HG02885 (cell line): ENCODE measurements around the gene SLC15A3.
A peak's percentile ranks its signal among the peaks of the same experiment; 100 is the strongest.
"Not testable (repeated sequence)": the region's sequence is repeated elsewhere in the genome, so short reads cannot be mapped to it uniquely, and the experiment has no call there.

Source experiments
- ATAC-seq: cut with Tn5 transposase; IDR thresholded peaks from one replicate; pipeline ENCODE4 v1.9.1; 2021; ENCODE audit warnings: mild to moderate bottlenecking; ENCODE audit not compliant: unreplicated experiment, poor library complexity

The SLC15A3 gene

DNA sequence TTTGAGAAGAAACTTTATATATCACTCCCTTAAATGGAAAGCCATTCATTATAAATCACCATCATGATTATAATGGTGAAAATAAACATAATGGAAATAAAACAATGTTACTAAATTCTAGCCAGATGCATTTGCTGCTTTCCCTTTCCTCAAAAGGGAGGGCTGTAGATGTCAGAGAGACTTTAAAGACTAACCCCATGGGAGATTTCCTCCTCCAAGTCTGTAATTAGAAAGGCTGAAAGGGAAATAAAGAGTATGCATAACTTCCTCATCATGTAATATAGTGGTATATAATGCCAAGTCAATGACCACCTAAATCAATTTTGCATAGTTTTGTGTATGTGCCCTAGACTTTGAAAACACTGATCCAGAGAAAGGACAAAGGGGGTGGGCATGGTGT lies 25.9 kb upstream of the SLC15A3 start:
- no peak for ATAC-seq

DNA sequence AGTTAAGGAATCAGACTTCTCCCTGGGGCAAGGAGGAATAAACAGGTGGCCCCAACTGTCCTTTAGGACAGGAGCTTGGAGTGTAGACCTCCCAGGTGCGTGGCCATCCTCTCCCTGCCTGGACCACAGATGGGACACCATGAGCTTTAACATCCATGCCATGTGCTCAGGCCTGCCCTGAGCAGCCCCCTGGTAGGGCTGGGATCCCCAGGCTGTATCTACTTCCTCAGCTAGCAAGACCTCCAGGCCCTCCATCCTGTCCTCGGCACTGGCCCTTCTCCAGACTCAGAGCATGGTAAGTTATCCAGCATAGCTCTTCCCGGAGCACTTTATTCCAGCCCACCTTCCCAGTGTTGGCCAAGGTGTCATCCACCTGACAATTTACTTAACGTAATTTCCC lies 25.2 kb upstream of the SLC15A3 start:
- no peak for ATAC-seq

DNA sequence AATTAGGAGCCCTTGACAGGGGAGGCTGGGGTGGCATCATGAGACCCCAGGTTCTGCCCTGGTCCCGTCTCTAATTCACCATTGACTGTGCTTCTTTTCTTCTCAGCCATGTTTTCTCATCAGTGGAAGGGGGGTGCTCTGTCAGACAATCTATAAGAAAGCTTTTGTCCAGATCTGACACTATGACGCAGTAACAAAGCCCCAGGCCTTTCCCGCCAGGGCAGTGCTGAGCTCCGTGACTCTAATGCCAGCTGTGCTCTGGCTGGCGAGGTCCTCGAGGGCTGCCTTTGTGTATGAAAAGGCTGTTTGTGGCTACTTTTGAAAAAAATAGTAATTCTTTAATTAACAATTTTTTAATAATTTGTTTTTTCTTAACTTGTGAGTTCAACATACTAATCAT lies 22.8 kb upstream of the SLC15A3 start:
- no peak for ATAC-seq

DNA sequence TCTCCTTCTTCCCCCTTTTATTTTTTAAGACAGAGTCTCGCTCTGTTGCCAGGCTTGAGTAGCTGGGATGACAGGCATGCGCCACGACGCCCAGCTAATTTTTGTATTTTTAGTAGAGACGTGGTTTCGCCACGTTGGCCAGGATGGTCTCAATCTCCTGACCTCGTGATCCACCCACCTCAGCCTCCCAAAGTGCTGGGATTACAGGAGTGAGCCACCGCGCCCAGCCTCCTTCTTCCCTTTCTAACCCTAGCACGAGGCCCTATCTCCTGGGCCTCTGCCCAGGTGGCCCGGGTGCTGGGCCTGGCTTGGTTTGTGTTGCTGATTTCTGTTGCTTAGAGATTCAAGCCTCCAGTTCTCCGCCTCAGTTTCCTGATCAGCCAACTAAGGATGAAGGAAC lies 22.3 kb upstream of the SLC15A3 start:
- ATAC-seq: not testable (repeated sequence)

DNA sequence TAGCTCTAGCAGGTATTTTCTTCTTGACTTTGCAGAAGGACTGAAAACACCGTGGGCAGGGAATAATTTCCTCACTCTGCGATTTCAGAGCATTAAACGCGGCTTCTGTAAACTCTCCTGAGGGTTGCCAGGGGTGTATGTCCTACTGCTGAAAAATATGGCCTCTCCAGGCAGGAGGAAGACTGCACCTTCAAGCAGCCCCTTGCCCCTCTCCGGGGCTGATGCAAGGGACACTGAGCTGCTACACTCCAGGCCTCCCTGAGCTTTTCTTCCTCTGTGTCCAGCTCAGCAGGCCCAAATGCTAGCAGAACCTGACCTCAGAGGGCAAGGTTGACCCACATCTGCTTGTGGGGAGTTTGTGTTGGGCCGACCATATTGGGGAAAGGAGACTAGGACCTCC lies 21.7 kb upstream of the SLC15A3 start:
- ATAC-seq: no peak

DNA sequence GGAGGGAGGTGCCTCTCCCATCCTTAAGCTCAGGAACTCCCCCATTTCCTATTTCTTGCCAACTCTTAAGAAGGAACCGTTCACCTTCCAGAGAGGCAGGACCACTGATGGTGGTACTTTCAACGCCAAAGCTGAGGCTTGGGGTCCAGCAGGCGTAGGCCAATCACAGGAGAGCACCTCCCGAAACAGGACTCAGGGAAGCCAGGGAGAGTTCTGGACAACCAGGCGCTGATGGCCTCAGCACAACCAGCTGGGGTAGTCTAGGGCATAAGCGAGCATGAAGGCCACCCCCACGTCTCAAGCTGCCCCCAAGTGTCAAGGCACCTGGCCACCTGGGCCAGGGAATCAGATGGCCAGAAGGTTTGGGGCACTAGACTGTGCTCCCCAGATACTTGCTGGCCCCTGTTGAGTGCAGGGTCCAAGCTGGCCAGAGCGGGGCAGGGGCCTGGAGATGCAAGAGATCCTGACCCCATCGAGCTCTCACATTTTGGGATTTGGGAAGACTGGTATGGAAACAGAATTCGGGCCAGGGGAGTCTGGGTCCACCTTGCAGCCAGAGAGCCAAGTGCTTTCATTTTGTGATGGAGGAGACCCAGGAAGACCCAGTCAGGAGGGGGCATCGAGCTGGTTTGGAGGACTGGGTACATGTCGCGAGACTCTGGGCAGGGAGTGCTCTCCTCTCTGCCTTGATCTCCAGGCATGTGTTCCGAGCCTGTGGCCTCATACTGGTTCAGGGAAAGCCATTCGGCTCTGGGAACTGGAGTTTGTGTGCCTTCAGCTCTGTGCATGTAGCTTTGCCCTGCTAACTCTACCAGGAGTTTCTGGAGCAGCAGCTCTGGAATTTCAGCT lies 20.4 kb upstream of the SLC15A3 start:
- no peak for ATAC-seq

DNA sequence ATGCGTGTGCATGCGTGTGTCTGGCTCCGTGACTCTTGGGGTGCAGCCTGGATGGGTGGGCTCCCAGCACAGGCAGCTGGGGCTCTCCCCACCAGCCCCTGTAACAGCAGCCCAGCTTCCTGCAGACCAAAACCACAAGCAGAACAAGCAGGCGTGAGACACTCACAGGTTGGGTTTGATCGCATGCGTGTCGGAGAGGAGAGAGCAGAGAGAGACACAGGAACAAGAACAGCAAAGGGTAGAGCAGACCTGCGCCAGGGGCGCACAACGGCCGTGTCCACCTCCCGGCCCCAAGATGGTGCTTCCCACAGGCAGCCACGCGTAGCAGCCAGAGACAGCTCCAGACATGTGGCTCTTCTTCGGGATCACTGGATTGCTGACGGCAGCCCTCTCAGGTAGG lies 19.5 kb upstream of the SLC15A3 start, which contains the start of gene CD6:
Gene CD6 (plus strand): TSS at position 161 of the 400 bp plus-strand sequence. CDS start 186 bp downstream, at position 347.
- ATAC-seq: peak; percentile 48

DNA sequence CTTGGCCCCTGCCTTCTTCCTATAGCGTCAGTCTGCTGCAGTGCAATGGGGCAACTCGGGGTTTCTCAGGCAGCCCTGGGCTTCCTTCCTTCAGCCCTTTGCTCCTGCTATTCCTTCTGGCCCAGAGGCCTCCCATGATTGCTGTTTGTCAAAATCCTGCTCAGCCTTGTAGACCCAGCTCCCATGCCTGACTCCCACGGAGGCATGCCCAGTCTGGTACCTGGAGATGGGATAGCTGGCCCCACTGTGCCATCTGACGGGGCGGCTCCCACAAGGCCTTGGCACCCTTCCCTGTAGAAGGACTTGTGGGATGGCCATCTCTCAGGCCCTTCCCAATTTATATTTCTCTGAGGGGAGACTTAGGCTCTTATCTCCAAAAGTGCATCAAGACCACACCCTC lies 18.9 kb upstream of the SLC15A3 start:
- ATAC-seq: no peak

DNA sequence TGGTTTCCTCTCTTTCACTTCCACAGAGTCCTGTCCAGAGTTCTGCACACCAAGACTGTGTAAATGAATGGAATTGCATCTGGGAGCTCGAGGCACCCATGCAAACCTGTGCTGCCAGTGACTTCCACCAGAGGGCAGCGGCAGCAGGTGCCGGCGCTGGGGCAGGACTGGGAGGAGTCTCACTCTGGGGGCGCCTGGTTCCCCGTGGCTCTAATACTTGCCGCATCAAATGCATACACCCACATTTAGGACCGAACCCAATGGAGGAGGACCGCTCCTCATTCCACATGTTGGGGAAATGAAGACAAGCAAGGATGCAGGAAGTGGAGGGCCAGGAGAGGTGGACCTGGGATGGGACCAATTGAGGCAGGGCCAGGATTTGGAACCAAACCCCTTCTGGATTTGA lies 18.4 kb upstream of the SLC15A3 start:
- peak; percentile 57 for ATAC-seq

DNA sequence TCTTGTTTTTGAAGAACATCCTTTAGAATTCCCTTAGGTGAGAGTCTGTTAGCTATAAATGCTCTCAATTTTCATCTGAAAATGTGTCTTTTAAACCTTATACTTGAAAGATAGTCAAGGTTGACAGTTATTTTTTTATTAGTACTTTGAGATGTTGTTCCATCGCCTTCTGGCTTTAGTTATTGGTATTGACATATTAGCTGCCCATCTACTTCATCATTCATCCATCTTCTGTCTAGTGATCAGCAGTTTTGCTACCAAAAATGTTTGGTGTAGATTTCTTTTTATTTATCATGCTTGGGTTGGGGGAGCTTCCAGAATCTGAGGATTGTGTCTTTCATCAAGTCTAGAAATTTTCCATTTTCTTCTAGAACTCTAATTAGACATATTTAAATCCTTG lies 16.2 kb upstream of the SLC15A3 start:
- ATAC-seq: no peak

DNA sequence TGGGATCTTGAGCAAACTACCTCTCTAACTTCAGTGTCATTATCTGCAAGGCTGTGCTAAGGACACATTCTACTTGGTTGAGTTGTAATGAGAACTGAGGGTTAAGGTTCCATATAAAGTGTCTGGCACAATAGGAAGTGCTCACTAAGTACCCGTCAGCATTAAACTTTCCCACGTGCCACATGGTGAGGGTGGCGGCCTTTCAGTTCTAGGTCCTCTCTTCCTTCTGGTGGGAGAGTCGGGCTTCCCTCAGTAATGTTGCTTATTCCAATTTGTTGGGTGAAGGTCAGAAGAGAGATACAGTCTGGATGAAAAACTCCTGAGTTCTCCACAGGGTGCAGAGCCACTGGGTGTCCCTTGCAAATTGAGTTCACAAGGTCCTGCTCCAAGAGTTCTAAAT lies 14.9 kb upstream of the SLC15A3 start:
- ATAC-seq: no peak

DNA sequence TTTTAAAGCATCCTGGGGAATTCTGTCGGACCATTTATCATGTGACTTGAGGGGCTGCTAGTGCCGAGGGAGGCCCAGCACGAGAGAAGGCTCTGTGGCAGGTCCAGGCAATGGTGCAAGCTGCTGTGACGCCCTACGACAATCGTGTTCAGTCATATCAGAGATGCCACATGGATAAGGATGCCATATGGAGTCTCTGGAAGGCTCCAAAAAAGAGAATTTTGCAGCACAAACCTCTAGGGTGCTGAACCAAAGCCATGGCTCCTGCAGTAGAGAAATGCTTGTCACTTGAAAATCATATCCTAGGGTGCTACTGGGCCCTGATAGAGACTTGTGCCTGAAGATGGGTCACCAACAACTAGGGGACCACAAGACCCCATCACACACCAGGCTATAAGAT lies 12.8 kb upstream of the SLC15A3 start:
- no peak for ATAC-seq

DNA sequence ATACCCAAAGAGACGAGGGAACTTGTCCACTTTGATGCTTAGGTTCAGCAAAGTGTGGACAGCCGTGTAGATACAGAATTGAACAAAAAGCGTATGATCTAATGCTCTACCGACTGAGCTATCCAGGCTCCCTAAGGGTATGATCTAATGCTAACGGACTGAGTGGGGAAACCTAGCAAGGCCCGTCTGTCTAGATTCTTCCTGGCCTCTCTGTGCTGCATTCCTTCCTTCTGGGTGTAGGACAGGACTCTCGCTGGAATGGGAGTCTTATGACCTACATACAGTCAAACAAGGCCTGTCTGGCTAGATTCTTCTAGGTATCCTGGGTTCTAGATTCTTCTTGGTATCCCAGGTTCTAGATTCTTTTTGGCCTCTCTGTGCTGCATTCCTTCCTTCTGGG lies 8.4 kb upstream of the SLC15A3 start:
- no peak for ATAC-seq

DNA sequence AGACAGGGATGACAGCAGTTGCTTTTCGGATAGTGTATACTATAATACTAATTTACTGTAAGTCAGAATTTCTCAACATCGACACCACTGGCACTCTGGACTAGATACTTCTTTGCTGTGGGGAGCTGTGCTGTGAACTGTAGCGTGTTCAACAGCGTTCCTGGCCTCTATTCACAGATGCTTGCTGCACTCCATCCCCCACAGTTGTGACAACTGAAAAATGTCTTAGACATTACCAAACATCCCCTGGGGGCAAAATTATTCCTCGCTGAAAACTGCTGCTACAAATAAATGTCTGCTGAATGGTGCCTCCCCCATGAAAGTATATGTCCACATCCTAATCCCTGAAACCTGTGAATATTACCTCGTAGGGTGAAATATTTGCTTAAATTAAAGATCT lies 7.5 kb upstream of the SLC15A3 start:
- ATAC-seq: no peak

DNA sequence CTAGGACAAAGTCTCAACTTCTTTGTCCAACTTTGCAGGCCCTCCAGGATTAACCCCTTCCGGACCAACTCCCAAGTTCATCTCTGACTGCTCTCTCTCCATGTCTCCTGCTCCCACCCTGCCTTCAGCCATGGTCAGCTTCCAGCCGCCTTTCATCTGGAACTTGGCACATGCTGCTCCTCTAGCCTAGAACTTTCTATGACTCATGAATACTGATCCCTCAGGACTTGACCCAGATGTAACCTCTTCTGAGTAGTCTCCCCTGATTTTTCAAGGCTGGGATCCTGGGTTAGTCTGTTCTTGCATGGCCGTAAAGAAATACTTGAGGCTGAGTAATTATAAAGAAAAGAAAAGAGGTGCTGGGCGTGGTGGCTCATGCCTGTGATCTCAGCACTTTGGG lies 5.2 kb upstream of the SLC15A3 start:
- ATAC-seq: no peak

DNA sequence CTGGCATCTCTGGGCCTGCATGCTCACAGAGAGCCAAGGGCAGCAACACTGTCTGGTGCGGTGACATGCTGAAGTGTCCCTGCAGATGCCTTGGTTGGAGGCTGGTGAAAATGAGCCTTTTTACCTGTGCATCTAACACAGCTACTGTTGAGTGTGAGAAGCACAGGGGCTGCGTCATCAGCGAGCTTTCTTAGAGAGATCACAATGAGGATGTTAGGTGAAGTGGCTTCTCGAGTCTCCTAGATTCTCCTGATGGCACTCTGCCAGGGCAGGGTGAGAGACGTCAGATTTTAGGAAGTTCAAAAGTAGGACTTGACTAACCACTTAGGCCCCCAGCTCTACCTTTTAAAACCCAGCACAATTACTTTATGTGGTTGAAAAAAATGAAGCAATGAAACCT lies 3.6 kb upstream of the SLC15A3 start:
- no peak for ATAC-seq

DNA sequence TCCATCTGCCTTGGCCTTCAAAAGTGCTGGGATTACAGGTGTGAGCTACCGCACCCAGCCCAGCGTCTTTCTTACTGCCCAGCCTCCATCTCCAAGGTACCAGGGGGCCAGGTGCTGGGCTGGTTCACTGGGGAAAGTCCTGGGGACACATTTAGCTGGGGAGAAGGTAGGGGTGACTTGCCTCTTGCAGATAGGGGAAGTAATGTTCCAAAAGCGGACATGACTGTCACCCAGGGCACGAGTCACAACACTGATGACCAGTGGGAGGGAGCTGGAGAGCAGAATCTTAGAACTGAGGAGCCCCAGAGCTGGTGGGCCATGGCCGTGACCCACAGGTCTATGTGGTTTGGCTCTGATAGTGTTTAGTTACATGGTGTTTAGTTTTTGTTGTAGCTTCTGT lies 2.4 kb upstream of the SLC15A3 start:
- no peak for ATAC-seq

DNA sequence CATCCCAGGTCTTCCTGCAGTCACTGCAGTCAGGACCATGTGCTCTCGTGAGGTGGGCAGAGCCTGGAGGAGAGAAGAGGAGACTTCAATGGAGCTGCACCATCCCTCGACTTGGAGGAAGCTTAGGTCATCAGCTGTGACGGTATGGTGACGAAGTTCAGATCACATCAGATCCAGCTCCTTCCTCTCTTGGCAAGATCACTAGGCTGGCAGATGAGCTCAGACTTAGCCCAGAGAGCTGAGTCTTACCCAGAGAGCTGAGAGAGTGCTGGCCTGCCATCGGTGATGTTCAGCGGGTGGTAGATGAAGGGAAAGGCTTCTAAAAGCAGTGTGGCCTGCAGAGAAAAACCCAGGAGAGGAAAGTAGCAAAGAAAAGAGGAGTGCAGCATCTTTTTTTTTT lies 1.8 kb upstream of the SLC15A3 start:
- no peak for ATAC-seq

DNA sequence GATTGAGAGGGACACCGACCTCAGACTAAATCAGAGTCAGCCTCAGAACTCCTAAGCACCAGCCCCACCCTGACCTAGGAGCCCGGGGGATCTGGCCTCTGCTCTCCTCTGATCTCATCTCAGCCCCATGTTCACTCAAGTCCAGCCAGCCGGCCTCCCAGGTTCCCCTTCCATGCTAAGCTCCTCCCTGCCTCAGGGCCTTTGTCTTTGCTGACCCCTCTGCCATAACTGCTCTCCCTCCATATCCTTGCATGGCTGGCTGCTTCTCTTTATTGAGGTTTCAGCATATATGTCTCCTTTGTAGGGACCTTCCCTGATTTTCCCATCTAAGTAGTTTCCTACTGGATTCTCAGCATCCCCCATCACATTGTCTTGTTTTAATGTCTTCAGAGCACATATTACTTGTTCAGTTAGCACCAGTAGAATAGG lies 780 bp upstream of the SLC15A3 start:
- no peak for ATAC-seq

DNA sequence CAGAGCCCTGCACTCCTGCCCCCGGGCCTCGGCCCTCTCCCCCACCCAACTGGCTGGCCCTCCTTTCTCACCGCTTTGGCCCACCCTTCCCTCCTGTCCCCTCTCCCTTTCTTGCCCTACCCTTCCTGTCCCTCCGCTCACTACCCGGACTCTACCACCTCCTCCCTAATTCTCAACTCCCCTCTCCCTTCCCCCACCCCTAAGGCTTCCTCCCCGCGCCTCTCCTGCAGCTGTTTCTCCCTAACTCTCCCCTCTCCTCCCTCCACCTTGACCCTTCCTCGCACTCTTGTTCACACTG lies 421 bp downstream of the SLC15A3 start:
- no peak for ATAC-seq

DNA sequence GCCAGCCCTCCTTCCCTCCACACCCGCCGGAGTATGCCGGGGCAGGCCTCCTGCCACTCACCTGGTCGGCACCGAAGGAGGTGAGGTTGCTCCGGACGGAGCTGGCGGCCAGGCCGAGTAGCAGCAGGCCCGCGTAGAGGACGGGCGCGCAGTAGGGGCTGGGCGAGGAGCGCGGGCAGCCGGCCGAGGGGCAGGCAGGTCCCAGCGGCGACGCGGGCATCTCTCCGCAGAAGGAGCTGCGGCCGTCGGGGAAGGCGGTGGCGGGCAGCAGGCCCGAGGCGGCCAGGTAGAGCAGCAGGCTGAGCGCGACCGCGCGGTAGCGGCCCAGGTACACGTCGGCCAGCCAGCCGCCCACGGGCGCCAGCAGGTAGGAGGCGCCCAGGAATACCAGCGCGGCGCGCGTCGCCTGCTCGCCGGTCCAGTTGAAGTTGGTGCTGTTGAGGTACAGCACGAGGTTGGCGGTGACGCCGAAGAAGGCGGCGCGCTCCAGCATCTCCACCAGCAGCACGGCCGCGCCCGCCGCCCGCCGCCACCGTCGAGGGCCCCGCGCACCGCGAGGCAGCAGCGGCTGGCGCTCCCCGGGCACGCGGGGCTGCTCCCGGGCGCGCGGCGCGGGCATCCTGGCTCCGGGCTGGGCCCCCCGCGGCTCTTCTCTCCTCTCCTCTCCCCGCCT lies 907 bp downstream of the SLC15A3 start:
- no peak for ATAC-seq

DNA sequence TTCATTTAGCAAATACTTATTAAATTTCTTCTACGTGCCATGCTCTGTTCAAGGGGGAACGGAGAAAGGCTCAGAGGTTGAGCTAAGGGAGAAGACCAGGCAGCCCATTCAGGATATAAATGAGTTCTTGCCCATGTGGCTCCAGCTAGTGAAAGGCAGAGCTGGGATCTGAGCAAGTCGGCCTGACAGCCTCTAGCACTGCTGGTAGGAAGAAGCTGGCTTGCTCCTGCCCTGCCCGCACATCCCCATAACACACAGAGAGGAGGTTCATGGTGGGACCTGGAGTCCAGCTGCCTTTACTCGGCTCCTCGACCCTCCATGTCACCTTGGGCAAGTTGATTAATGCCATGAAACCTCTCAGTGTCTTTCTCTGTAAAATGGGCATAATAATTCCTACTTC lies 2.0 kb downstream of the SLC15A3 start:
- no peak for ATAC-seq
